GM18502 (cell line): Measurements from ENCODE around the gene MAIP1.

Experiments
- ATAC-seq: cut with Tn5 transposase; IDR thresholded peaks from one replicate; pipeline ENCODE4 v1.9.1; 2021; ENCODE audit warnings: mild to moderate bottlenecking; ENCODE audit not compliant: unreplicated experiment, poor library complexity

MAIP1 gene

DNA sequence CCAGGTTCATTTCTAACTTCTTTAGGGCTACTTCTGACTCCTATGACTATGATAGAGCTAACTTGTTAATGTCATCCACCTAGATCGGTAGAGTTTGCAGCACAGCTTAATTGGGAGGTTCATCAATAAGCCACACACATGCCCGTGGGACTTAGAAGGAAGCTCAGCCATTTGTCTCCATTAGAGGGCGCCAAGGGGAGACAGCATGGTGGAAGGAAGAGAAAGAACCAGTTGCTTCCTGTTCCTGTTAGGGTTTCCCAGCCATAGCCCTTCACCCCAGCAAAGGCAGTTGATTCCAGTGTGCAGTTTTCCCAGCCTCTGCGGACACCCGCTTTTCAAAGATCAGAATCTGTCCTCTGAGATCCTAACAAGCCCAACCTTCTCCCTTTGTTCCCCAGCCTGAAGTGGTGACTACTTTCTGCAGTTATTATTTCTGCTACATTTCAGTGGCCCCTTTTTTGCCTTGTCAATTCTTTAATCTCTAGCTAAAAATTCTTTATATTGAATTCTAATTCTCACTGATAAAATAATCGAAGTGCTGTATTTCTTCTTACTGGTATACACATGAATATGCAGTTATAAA, 30.3 kb downstream of the MAIP1 start:
- peak; percentile 85 for ATAC-seq

- no peak for ATAC-seq
These were observed 32.2 kb downstream of the MAIP1 start for GRCh38 chr2:199987586-199987985.

GRCh38 chr2:199988151-199988550, 32.8 kb downstream of the MAIP1 start:
- no peak for ATAC-seq

DNA sequence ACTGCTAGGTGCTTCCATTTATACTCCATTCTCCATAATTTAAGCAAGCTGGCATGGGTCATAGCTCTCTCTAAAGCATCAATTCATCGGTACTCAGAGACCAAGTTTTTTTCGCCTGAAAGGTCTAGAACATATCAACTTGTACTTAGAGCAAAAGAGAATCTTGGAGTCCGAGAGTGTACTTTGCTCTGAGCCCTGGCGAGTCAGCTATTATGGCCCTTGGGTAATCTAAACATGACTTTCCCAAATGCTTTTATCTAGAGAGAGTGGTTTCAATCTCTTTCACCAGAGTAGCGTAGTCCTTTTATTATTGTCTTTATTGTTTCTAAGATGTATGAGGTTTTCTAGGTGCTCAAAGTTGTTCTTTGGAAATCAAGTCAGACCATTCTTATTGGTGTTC, 34.4 kb downstream of the MAIP1 start:
- no peak for ATAC-seq

GRCh38 chr2:199991691-199992090, 36.3 kb downstream of the MAIP1 start:
- ATAC-seq, result no peak

GRCh38 chr2:199992296-199992695, 36.9 kb downstream of the MAIP1 start:
- no peak for ATAC-seq

DNA sequence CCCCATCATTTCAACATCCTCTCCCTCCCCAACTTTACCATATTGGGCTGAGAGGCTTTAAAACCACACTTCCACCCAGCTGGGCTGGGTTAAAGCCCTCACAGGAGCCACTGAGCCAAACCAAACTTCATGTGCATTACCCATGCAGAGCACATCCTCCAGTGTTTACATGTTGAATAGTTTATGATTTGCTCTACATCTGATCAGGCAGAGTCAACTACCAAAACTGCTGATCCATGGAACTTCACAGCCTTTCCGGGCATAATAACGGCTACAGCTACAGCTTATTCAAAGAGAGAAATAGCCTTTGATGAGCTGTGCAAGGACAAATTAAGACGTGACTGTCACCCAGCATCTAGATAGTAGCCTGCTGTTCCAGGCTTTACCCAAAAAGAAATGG, 39.0 kb downstream of the MAIP1 start:
- ATAC-seq, result no peak

DNA sequence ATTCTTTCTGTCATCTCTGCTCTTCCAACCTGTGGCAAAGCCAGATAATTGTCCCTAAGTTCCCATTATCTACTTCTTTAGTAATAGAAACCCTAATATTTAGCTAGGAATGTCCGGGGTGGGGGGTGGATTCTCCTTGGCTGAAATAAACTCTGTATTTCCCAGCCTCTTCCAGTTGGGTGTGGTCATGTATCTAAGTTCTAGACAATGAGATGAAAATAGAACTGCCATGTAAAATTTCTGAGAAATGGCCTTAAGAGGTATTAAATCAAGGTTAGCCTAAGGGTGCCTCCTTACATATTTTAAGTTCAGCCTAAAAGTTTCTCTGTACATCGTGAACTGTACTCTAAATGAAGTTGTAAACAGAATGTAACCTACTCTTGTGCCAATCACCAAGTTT, 39.5 kb downstream of the MAIP1 start:
- no peak for ATAC-seq

GRCh38 chr2:199997296-199997695, 41.9 kb downstream of the MAIP1 start:
- ATAC-seq, result no peak

GRCh38 chr2:199999166-199999565, 43.8 kb downstream of the MAIP1 start:
- no peak for ATAC-seq

GRCh38 chr2:200000444-200001163, 45.2 kb downstream of the MAIP1 start:
- no peak for ATAC-seq

DNA sequence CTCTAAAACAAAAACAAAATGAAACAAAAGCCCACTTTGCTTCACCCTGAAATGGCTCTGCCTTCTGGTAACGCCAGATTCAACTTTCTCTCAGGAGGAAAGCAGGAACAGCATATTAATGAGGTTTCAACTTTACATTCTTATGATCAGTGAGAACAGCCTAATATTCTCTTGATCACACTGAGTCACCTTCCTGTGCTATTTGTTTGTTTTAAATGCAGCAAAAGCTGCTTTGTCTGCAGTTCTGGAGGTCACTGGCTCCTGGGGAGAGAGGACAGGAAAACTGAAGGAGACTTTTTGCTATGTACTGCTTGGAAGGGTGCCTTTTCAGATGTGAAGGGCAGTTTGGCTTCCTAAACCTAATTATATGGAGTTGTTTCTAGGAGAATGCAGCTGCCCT, 48.1 kb downstream of the MAIP1 start:
- no peak for ATAC-seq

DNA sequence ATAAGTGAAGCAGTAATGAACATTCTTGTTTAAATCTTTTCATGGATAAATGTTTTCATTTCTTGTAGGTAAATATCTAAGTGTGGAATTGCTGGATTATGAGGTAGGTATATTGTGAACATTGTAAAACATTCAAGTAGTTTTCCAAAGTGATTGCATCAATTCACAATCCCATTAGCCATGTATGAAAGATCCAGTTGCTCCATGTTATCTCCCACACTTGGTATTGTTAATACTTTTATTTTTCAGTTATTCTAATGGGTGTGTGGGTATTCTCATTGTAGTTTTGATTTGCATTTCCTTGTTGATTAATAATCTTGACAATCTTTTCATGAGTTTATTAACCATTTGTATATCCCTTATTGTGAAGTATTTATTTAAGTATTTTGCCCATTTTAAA, 50.3 kb downstream of the MAIP1 start:
- no peak for ATAC-seq

DNA sequence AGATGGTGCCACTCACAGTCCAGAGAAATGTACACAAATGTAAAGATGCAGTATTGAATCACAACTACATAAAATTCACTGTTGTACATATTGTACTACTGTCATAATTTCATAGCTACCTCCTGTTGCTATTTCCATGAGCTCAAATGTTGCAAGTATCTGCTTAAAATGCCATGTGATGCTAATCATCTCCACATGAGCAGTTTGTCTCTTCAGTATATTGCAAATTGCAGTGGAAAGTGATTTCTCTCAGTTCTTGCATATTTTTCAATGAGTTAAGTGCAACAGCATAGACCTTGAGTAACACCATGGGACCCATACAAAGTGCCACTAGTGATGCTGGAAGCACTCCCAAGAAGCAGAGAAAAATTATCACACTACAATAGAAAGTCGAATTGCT, 51.9 kb downstream of the MAIP1 start:
- ATAC-seq, result no peak

GRCh38 chr2:200012401-200012800, 57.0 kb downstream of the MAIP1 start:
- no peak for ATAC-seq
